Stimulated activated CD8-positive, alpha-beta memory T cell treated with anti-CD3 and anti-CD28 coated beads, Interleukin-12 subunit alpha, Interleukin-12 subunit beta, amount 100 ng/mL, for 1 hour (primary cell): ENCODE data around the gene TOP3B.

Source experiments
- DNase-seq: peaks from one replicate; pipeline ENCODE4 v3.0.0-alpha.2; 2020; ENCODE audit warnings: low read depth

Gene TOP3B, protein sequence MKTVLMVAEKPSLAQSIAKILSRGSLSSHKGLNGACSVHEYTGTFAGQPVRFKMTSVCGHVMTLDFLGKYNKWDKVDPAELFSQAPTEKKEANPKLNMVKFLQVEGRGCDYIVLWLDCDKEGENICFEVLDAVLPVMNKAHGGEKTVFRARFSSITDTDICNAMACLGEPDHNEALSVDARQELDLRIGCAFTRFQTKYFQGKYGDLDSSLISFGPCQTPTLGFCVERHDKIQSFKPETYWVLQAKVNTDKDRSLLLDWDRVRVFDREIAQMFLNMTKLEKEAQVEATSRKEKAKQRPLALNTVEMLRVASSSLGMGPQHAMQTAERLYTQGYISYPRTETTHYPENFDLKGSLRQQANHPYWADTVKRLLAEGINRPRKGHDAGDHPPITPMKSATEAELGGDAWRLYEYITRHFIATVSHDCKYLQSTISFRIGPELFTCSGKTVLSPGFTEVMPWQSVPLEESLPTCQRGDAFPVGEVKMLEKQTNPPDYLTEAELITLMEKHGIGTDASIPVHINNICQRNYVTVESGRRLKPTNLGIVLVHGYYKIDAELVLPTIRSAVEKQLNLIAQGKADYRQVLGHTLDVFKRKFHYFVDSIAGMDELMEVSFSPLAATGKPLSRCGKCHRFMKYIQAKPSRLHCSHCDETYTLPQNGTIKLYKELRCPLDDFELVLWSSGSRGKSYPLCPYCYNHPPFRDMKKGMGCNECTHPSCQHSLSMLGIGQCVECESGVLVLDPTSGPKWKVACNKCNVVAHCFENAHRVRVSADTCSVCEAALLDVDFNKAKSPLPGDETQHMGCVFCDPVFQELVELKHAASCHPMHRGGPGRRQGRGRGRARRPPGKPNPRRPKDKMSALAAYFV

DNA sequence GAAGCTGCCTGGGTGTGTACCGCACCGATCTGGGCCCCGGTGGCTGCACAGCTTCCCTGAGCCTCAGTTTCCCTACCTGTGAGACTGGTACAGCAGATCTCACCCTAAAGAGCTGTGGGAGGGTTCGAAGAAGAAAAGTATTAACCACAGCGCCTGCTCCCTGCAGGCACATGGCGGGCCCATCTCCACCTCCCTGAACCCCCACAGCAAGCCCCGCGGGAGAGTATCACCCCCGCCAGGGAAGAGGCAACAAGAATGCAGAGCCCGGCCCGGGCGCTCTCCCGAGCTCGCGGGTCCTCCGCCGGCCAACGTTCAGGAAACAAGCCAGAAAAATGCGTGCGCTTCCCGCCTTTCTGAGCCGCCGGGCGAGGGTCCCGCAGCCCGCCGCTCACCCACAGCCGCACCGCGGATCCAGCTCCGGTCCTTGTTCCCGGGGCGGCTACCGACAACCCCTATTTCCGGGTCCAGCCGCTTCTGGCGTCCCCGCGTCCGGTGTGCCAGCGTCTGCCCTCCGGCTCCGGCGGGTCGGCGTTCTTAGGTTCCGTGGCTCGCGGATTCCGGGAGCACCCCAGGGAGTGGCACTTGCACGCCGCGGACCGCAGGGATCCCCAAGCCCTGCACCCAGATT lies at the start of gene TOP3B:
TOP3B (minus strand) TSS at position 450 of the 628 bp plus-strand sequence. CDS start 7,078 bp downstream, outside the sequence.
- peak; percentile 66 for DNase-seq

DNA sequence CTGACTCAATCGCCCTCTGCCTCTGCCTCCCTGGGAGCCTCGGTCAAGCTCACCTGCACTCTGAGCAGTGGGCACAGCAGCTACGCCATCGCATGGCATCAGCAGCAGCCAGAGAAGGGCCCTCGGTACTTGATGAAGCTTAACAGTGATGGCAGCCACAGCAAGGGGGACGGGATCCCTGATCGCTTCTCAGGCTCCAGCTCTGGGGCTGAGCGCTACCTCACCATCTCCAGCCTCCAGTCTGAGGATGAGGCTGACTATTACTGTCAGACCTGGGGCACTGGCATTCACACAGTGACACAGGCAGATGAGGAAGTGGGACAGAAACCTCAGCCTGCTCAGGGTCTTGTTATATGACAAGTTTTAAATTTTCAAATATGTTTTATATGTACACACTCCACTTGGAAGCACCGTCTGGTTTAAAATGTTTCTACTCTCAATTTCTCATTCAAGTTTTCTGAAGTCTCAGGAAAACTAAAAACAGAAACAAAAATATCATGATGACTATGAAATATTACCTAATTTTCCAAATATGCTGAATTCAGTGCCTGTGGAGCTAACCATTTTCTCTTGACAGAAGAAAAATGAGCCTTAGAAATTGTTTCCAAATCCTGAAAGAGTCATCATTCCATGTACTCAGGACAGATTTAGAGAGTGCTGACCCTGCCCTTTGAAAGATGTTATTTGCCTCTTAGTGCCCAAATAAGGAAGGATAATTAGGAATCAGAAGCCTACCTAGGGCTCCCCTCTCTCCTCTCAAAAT lies 48.8 kb upstream of the TOP3B start:
- DNase-seq: no peak

DNA sequence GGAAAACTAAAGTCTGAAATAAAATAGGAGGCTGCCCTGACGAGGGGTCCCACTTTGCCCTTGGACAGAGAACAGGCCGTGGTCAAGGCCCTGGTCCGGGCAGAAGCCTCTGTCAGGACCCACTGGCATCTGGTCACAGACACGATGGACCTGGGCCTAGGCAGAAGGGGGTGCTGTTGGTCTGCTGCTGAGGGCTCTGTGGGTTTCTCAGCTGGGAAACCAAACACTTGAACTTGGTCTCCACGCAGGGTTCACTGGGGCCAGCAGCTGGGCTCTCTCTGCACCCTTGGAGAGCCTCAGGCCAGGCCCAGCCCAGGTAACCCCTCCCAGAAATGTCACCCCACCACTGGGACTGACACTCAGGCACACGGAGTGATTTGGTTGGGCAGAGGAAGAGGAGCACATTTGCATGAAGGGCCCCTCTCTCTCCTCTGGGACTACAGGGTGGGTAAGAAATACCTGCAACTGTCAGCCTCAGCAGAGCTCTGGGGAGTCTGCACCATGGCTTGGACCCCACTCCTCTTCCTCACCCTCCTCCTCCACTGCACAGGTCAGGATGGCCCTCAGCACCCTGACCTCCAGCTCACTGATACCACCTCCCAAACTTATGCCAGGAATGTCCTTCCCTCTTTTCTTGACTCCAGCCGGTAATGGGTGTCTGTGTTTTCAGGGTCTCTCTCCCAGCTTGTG lies 48.1 kb upstream of the TOP3B start:
- no peak for DNase-seq

DNA sequence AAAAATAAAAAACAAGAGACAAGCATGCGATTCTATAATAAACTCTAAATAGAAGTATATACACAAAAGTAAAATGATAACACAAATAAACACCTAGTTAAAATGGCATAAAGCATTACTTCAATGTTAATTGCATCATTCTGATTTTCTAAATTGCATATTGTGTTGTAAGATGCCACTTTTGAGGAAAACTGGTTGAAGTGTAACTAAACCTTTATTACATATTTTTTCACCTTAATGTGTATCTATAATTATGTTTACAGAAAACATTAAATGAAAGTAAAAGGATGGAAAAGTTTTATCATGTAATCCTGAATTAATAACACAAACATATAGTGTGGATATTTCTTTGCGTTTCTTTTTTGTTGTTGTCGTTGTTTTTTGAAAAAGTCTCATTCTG lies 45.4 kb upstream of the TOP3B start:
- no peak for DNase-seq

DNA sequence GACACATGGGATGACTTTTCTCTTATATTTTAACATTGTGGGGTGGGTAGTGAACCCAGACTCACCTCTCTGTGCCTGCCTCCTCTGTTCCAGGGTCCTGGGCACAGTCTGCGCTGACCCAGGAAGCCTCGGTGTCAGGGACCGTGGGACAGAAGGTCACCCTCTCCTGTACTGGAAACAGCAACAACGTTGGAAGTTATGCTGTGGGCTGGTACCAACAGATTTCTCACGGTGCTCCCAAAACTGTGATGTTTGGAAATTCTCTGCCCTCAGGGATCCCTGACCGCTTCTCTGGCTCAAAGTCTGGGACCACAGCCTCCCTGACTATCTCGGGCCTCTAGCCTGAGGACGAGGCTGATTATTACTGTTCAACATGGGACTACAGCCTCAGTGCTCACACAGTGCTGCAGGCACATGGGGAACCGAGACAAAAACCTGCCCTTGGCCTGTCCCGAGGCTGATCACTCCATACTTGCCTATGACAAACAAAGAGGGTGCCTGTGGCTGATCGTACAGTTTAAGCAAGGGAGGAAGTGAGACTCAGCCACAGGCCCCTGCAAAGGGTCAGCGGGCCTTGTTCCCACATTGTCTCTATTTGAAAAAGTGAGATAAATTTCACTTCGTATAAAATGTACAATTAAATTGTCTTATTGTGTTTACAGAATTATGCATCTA lies 43.7 kb upstream of the TOP3B start:
- DNase-seq: no peak

DNA sequence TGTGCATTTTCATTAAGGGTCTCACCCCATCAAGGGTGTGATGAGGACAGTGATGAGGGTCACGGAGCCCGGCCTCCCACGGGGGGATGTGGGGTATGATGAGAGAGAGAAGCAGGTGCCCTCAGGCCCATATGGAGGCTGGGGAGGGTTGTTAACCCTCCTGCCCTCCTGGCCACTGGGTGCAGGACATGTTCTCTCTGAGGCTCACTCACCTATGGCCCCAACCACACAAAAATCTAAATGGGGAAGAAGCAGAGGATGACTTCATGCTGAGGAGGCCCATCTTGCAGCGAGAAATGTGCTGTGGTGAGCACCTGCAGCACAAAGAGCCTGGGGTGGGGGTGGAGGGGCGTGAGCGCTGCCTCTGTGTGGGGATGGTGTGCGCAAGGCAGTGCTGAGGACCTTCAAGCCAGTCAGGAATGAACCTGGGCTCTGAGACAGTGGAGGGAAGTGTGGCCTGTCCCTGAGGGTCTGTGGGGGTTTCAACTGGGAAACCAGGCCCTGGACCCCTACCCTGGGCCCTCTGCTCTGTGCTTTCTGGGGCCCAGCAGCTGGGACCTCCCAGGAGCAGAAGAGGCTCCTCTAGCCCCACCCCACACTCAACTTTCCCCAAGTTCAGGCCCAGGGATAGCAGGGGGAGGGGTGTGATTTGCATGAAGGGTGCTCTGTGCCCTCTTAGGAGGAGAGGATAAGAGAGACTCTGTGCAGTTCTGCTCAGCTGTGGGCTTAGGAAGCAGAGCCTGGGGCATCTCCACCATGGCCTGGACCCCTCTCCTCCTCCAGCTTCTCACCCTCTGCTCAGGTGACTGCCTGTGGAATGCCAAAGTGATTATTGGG lies 43.0 kb upstream of the TOP3B start:
- no peak for DNase-seq

DNA sequence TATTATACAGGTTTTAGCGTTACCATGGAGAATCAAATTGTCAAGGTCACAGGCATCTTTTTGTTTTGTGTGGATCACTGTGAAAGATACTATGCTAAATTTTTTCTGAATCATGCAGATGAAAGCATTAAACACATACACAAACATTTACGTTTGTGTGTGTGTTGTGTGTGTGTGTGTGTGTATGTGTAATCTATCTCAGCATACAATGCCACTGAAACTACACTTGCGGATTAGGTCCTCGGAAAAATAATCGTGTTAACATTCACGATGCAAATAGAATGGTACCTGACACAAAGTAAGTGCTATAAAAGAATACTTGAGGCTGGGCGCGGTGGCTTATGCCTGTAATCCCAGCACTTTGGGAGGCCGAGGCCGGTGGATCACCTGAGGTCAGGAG lies 41.9 kb upstream of the TOP3B start:
- DNase-seq: no peak

DNA sequence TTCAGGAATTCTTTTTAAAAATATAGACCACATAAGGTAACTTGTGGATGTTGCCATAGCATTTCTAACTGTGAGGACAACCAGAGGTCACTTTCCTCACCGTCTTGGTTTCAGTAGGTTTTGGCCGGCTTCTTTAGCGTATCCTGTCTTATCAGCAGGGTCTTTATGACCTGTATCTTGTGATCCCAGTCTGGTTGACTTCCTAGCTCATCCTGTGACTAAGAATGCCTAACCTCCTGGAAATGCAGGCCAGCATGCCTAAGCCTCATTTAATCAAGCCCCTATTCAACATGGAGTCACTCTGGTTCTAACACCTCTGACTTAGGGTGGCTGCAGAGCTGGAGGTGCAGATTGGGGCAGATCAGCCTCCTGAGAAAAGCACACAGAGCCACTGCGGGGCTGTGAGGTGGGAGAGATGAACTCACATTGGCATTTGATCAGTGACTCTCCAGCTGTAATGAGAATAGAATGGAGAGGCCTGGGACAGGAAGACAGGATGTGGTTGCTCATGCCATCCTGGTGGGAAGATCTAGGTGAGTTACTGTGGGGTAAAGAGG lies 41.1 kb upstream of the TOP3B start:
- DNase-seq: no peak

DNA sequence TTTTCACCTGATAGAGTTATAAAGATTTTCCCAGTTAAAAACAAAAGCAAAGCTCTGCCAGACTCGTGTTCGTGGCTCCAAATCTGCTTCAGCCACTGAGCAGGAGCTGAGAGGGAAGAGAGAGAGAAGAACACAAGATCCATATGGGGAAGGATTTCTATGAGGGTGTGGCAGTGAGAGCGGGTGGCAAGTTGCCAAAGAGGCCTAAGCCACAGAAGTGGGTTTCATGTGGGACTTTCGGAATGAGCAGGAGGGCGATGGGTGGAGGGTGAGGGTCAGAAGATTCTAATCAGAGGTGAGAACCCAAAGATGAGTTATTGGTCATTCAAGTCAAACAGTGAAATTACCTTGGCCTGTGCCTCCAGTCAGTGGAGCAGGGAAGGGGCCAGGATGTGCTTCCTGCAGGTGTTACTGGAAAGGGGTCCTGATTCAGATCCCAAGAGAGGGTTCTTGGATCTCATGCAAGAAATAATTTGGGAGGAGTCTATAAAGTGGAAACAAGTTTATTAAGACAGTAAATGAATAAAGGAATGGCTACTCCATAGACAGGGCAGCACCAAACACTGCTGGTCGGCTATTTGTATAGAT lies 40.5 kb upstream of the TOP3B start:
- DNase-seq: no peak

DNA sequence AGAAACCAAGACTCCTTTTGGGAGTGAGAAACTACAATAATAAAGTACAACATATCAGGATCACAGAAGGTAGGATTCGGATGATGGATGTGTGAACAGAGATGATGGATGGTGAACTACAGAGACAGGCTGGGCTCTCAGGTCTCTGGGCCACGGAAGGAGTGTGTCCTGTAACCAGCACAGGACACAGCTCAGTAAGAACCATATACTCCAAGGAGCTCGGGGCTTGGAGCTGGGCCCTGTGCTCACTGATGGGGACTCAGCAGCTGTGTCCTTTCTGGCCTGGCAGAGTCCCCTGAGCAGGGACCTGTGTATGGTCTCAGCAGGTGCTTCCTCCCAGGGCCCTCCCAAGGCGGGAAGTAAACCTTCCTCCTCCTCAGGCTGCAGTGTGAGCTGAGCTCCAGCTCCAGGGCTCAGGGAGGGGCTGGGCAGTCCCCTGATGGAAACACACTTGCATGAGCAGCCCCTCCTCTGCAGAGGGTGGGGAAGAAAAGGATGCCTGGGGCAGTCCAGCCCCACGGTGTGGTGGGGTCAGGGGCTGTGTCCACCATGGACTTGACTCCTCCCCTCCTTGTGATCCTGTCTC lies 39.8 kb upstream of the TOP3B start:
- DNase-seq: no peak

DNA sequence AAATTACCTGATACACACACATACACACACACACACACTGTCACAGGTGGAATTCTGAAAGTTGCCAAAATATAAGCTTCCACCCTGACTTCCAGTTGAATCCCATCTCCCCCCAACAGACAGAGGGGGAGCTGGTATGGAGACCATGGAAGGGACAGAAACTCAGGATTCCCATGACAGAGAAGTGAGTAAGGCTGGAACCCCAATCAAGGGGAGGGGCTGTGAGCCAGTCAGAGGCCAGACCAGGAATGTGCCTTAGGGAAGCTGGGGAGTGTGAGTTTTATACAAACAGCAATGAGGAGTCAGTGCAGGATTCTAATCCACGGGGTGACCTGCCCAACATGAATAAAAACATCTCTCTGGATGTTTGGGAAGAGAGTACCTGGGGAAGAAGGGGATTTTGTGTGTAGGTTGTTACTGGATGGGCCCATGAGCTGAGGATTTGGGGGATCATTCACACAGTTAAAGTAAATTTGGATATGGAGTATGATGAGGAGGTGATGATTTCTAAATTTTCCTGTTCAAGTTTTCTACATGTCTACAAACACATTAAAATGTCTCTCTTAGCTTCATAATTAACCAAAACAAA lies 38.7 kb upstream of the TOP3B start:
- DNase-seq: no peak

DNA sequence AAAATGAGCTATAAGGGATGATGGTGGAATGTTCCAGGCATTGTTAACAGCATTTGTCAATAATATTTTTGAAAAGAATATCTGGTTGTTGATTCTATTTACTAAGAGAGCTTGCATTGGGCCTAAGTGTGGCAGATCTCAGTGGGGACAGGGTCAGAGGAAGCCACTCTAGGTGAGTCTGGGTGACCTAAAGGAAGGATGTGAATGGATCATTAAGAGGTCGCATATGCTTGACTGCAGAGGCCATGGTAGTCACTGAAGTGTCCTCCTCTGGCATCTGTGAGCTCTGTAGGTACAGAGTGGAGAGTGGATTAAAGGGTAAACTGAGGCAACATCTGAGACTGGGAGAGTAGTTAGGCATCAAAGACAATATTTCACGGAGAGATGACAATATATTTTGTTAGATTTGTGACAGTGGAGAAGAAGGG lies 37.9 kb upstream of the TOP3B start:
- DNase-seq: no peak

DNA sequence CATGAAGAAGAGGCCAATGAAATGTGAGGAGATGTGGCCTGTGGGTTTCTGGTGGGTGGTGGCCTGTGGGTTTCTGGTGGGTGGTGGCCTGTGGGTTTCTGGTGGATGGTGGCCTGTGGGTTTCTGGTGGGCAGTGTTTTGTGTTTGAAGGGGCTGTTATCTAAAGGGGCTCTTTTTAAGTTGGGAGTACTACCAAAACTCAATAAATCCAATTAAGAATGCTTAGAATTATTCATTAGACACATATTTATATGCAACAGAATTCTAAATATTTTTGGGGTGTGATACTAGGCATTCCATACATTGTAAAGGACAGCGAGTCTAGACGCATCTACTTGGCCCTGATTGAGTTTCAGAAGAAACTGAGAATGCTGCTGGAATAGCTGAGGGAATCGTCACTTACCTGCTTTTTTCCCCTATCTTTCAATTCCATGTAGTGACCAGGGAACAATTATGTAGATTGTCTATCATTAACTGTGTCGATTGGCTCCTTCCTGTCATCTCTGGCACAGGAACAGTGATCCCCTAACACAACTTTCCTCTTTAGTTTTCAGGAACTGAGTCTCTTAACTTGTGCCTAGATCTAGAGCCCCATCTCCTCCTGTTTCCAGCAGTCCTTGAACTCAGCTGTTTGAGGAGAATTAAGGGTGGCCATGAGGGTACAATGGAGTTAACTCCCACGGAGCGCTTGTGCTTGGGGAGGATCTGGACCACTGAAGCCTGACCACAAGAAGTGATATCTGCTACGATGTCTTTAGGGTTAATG lies 37.3 kb upstream of the TOP3B start:
- DNase-seq: no peak

DNA sequence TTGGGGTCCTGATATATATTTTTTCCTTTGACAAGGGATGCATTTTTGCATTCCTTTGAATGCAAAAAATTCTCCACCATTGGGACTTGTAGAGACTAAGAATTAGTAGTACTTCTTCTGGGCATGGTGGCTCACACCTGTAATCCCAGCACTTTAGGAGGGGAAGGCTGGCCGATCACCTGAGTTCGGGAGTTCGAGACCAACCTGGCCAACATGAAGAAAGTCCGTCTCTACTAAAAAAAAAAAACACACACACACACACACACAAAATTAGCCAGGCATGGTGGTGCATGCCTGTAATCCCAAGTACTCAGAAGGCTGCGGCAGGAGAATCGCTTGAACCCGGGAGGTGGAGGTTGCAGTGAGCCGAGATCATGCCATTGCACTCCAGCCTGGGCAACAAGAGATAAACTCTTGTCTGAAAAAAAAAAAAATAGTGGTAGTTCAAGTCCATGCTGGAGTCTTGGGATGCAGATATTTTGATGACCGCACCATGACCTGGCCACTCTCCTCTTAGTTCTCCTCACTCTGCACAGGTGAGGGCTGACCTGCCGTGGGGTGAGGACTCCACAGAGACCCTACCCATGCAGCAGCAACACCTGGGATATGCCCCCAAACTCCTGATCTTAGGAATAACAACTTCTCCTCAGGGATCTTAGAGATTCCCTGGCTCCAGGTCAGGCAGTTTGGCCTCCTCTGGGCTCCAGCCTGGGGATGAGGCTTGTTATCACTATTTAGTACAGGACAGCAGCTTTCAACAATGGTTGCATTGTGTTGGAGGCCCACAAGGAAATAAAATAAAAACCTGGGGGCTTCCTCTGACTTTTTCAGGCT lies 36.5 kb upstream of the TOP3B start:
- DNase-seq: no peak

DNA sequence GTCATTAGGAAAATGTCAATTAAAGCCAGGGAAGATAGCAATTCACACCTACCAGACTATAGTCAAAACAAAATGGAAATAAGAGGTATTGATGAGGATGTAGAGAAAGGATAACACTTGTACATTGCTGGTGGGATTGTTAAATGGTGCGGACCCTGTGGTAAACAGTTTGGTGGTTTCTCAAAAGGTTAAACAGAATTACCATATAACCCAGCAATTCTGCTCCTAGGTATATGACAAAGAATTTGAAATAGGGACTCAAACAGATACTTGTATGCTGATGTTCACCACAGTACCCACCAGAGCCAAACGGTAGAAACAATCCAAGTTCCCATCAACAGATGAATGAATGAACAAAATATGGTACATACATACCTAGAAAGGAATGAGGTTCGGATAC lies 33.0 kb upstream of the TOP3B start:
- no peak for DNase-seq

DNA sequence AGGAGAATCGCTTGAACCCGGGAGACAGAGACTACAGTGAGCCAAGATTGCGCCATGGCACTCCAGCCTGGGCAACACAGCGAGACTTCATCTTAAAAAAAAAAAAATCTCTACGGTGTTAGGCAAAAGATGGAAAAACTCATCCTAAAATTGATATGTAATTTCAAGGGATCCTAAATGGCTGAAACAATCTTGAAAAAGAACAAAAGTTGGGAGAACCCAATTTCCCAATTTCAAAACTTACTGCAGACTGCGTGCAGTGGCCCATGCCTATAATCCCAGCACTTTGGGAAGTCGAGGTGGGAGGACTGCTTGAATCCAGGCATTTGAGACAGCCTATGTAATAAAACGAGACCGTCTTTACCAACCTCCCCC lies 31.7 kb upstream of the TOP3B start:
- DNase-seq: no peak
